ENCODE results near the gene GMPR2.

The GMPR2 gene

DNA sequence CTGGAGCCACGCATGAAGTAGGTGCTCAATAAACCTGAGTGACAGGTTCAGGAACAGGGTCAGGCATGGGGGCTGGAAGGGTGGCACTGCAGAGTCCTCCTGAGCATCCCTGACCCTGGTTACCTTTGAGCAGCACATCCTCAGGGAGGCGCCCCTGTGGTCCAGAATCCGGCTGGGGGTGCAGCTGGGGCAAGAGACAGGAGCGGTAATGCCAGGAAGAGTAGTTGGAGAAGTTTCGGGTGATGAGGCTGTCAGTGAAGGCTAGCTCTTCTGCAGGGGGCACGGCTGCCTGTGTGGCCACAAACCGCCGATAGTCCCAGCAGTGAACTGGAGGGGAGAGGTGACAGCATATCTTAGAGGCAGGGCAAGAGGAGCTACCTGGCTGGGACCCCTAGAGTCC lies 36.6 kb downstream of the GMPR2 start:
- in situ Hi-C loops (cut with MboI; ENCODE audit: low sequenced_read_pairs, unreplicated experiment): no loop called here
- no peak for DNase-seq (ENCODE audit: low spot score)
- TF ChIP-seq, protein P1, sequence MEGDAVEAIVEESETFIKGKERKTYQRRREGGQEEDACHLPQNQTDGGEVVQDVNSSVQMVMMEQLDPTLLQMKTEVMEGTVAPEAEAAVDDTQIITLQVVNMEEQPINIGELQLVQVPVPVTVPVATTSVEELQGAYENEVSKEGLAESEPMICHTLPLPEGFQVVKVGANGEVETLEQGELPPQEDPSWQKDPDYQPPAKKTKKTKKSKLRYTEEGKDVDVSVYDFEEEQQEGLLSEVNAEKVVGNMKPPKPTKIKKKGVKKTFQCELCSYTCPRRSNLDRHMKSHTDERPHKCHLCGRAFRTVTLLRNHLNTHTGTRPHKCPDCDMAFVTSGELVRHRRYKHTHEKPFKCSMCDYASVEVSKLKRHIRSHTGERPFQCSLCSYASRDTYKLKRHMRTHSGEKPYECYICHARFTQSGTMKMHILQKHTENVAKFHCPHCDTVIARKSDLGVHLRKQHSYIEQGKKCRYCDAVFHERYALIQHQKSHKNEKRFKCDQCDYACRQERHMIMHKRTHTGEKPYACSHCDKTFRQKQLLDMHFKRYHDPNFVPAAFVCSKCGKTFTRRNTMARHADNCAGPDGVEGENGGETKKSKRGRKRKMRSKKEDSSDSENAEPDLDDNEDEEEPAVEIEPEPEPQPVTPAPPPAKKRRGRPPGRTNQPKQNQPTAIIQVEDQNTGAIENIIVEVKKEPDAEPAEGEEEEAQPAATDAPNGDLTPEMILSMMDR (IDR thresholded peaks at IDR 0.05; ENCODE audit: borderline replicate concordance, control extremely low read depth, extremely low read depth, insufficient read depth, missing control alignments): no peak

DNA sequence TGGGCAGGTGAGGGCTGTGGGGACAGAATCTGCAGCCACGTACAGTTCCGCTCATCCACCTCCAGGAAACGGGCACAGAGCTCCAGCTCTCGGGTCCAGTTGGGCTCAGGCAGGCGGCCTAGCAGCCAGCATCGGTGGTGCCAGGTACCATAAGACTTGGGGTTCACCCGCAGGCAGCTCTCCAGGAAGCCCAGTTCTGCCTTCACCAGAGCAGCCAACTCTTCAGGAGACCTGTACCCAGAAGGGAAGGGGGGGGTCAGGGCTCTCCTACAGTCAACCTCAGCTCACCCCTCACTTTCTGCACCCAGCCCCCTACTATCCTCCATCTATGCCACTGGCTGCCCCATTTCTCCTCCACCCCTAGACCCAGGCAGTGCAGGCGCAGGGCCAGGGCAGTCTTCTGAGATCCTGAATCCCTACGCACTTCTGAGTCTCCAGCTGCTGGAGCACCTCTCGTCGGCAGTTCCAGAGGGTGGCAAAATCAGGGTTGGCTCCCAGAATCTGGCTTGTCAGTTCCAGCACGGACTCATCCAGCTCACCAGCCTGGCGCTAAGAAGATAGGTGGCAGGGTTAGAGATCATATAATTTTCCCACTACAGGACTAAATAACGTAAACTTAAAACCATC lies 37.3 kb downstream of the GMPR2 start:
- TF ChIP-seq, protein P1 (IDR thresholded peaks at IDR 0.05; ENCODE audit: borderline replicate concordance, control extremely low read depth, extremely low read depth, insufficient read depth, missing control alignments): no peak
- in situ Hi-C loops (cut with MboI; ENCODE audit: low sequenced_read_pairs, unreplicated experiment): no loop called here
- DNase-seq (ENCODE audit: low spot score): no peak

DNA sequence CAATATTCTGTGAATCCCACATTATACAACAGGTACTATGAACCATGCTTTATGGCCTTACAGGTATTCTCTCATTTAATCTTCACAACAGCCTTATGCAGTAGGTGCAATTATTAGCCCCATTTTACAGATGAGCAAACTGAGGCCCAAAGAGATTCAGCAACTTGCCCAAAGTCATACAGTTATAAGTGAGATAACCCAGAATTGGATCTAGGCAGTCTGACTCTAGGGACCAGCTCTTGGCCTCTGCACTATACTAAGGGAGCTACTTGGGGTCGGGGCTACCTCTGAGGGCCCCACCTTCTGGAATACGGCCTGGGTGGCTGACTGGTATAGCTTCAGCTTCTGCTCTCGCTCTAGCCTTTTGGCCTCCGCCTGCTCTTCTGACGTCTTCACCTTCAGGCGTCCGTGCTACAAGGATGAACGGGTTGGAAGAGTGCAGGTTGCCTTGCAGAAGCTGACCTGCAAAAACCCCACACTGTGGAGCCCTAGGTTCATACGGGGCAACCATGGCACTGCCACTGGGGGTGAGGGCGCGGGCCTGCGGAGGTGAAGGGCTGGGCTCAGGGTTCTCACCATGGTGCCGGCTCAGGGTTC lies 37.9 kb downstream of the GMPR2 start:
- TF ChIP-seq, protein P1 (IDR thresholded peaks at IDR 0.05; ENCODE audit: borderline replicate concordance, control extremely low read depth, extremely low read depth, insufficient read depth, missing control alignments): no peak
- in situ Hi-C loops (cut with MboI; ENCODE audit: low sequenced_read_pairs, unreplicated experiment): no loop called here
- DNase-seq (ENCODE audit: low spot score): no peak

DNA sequence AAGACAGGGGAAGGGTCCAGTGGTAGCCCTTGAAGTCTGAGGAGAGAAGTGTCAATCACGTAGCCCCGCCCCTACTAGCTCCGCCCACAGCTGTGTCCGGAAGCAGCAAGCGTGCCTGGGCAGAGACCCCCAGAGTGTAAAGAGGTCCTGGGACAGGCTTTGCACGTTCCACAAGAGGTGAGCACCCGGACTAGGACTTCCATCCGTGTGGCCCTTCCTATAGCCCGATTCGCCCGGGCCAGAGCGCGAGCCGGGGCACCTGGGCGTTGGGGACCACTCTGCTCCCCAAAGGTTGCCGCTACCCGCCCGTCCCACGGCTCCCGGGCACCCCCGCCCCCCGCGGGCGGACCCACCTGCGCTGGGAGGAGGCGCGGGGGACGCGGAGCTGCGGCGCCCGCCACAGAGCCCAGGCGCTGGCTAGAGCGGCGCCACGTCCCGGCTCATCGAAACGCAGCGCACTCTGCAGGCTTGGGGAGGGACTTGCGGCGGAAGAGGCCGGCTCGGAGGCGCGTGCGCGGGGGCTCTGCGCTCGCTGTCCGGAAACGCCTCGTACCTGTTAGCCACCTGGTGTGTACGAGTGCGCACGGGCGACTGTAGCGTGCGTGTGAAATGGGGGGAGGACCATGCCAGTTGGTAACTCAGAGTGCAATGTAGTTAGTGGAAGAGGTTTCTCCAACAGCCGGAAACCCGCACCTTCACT lies 38.6 kb downstream of the GMPR2 start, which contains the start of gene RABGGTA:
RABGGTA (minus strand) TSS at position 464 of the 700 bp plus-strand sequence. CDS start 482 bp downstream, outside the sequence.
- TF ChIP-seq, protein P1 (IDR thresholded peaks at IDR 0.05; ENCODE audit: borderline replicate concordance, control extremely low read depth, extremely low read depth, insufficient read depth, missing control alignments): peak; percentile 93
- in situ Hi-C loops (cut with MboI; ENCODE audit: low sequenced_read_pairs, unreplicated experiment): no loop called here
- peak; percentile 96 for DNase-seq (ENCODE audit: low spot score)

DNA sequence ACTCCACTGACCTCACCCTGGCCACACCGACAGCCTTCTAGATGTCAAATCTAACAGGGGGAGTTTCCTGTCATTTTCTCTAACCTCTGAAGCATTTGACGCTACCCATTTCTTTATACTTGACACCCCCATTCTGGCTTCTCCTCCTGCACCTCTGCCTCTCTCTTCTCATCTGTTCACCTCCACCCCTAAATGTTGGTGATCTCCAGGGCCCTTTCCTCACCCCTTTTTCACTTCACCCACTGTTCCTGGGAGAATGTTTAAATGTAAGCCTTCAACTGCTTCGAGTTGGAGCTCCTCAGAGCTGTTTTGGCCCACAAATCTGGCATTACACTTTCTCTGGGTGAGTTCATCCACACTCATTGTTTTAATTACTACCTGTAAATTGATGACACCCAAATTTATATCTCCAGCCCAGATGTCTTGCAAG lies 39.1 kb downstream of the GMPR2 start:
- DNase-seq (ENCODE audit: low spot score): no peak
- TF ChIP-seq, protein P1 (IDR thresholded peaks at IDR 0.05; ENCODE audit: borderline replicate concordance, control extremely low read depth, extremely low read depth, insufficient read depth, missing control alignments): no peak
- in situ Hi-C loops (cut with MboI; ENCODE audit: low sequenced_read_pairs, unreplicated experiment): no loop called here

DNA sequence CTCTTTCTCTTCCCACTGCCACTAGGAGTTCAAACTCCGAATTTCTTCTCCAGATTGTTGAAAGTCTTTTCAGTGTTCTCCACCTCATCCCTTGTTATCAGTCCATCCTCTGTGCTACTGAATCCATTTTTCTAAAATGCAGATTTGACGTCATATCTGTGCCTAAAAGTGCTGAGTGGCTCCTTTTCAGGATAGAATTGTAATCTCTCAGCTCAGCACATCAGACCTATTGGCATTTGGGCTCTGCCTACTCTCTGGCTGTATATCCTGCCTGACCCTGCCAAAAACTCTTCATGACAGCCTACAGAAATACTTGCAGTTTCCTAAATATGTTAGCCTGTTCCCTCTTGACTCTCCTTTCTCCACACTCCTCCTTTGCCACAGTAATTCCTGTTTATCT lies 39.7 kb downstream of the GMPR2 start:
- in situ Hi-C loops (cut with MboI; ENCODE audit: low sequenced_read_pairs, unreplicated experiment): no loop called here
- no peak for DNase-seq (ENCODE audit: low spot score)
- TF ChIP-seq, protein P1 (IDR thresholded peaks at IDR 0.05; ENCODE audit: borderline replicate concordance, control extremely low read depth, extremely low read depth, insufficient read depth, missing control alignments): no peak
